WERI-Rb-1 (cell line): ENCODE data around the gene EPB41.

ENCODE experiments used
- DNase-seq: peaks from one replicate; pipeline ENCODE4 v3.0.0-alpha.2; 2020
- H3K27ac ChIP-seq: fragments of 250-450 bp; sonication (Bioruptor Pico); 2 replicates; pipeline ENCODE4 v1.5.1; 2020; ENCODE audit warnings: mild to moderate bottlenecking, moderate library complexity
- H3K27me3 ChIP-seq: fragments of 250-450 bp; sonication (Bioruptor Pico); 2 replicates; pipeline ENCODE4 v1.5.1; 2021; ENCODE audit warnings: mild to moderate bottlenecking, low read depth, moderate library complexity; ENCODE audit not compliant: insufficient read depth, severe bottlenecking
- H3K36me3 ChIP-seq: fragments of 250-450 bp; sonication (Bioruptor Pico); 2 replicates; pipeline ENCODE4 v1.5.1; 2020; ENCODE audit warnings: mild to moderate bottlenecking, moderate library complexity
- H3K4me3 ChIP-seq: 2 replicates; pipeline ENCODE4 v1.5.1; 2011; ENCODE audit warnings: low read depth, mild to moderate bottlenecking, control low read depth, low read length
- H3K9me3 ChIP-seq: fragments of 250-450 bp; sonication (Bioruptor Pico); 2 replicates; pipeline ENCODE4 v1.5.1; 2021; ENCODE audit warnings: mild to moderate bottlenecking, moderate library complexity; ENCODE audit not compliant: severe bottlenecking
- CTCF ChIP-seq: IDR thresholded peaks from 2 replicates; pipeline ENCODE4 v1.5.1; 2011; ENCODE audit warnings: low read depth, mild to moderate bottlenecking, control low read depth, inconsistent platforms, low read length

EPB41 gene

GRCh38 chr1:29052941-29053340, 138.6 kb downstream of the EPB41 start:
- Histone ChIP-seq H3K27ac (no peak overlapping the region), H3K36me3 (peaks cover 21% of the 10 kb centered on the region), H3K9me3 (no peaks in the 10 kb centered on the region), H3K4me3 (no peak overlapping the region), H3K27me3 (no peaks in the 10 kb centered on the region)
- TF ChIP-seq CTCF: no peak
- no peak for DNase-seq

GRCh38 chr1:29055160-29055559, 140.8 kb downstream of the EPB41 start:
- Histone ChIP-seq H3K9me3 (no peaks in the 10 kb centered on the region), H3K4me3 (no peak overlapping the region), H3K27me3 (no peaks in the 10 kb centered on the region), H3K36me3 (peaks cover 29% of the 10 kb centered on the region), H3K27ac (no peak overlapping the region)
- TF ChIP-seq CTCF: no peak
- no peak for DNase-seq

GRCh38 chr1:29056256-29056655, 141.9 kb downstream of the EPB41 start:
- H3K9me3 ChIP-seq: no peaks in the 10 kb centered on the region
- H3K36me3 ChIP-seq: peaks cover 29% of the 10 kb centered on the region
- TF ChIP-seq CTCF: no peak
- no peaks in the 10 kb centered on the region for H3K27me3 ChIP-seq
- H3K4me3 ChIP-seq: no peak overlapping the region
- H3K27ac ChIP-seq: no peak overlapping the region
- DNase-seq: no peak

GRCh38 chr1:29057700-29058099, 143.3 kb downstream of the EPB41 start:
- Histone ChIP-seq H3K9me3 (no peaks in the 10 kb centered on the region), H3K36me3 (peaks cover 29% of the 10 kb centered on the region), H3K27me3 (no peaks in the 10 kb centered on the region), H3K27ac (no peak overlapping the region), H3K4me3 (no peak overlapping the region)
- TF ChIP-seq CTCF: no peak
- DNase-seq: no peak

GRCh38 chr1:29062157-29062942, 148.0 kb downstream of the EPB41 start:
- no peak for TF ChIP-seq CTCF
- H3K9me3 ChIP-seq: no peaks in the 10 kb centered on the region
- H3K4me3 ChIP-seq: no peak overlapping the region
- peaks cover 35% of the 10 kb centered on the region for H3K36me3 ChIP-seq
- no peaks in the 10 kb centered on the region for H3K27me3 ChIP-seq
- no peak overlapping the region for H3K27ac ChIP-seq
- no peak for DNase-seq

- Histone ChIP-seq H3K36me3 (peaks cover 31% of the 10 kb centered on the region), H3K4me3 (no peak overlapping the region), H3K27ac (no peak overlapping the region), H3K9me3 (no peaks in the 10 kb centered on the region), H3K27me3 (no peaks in the 10 kb centered on the region)
- DNase-seq: no peak
- TF ChIP-seq CTCF: no peak
Observed at GRCh38 chr1:29064064-29064463, 149.7 kb downstream of the EPB41 start.
